Frontal cortex (tissue), 4 donors: Measurements from ENCODE around the gene MAPK14. TPM values are rescaled to one million over a fixed set of nuclear protein-coding genes. Genes with fewer than 3 reads are reported as not detected.

Source experiments
- DNase-seq, 2 donors: peaks; one replicate each; pipeline ENCODE4 v3.0.0; 2012; ENCODE audit warnings: low spot score in 2 of 2
- FAIRE-seq: peaks from 2 replicates; lab custom pipeline; 2012; peaks lifted over from hg19 to GRCh38; lab: Jason Lieb, UNC
- total RNA-seq: library from RNA; depleted of rRNA; stranded (reverse); fragments of >200 nt; gene quantifications from one replicate; pipeline ENCODE4 v1.2.3, GENCODE V29; 2014
- donor health status: control.
- donor health status: control.
- donor health status: control.

Gene MAPK14
- total RNA-seq, 1 donor from 2014 or later = 34.2 TPM

- FAIRE-seq (no peak), DNase-seq (no peak)
These were observed 6.3 kb downstream of the MAPK14 start for GRCh38 chr6:36033935-36034334.

- FAIRE-seq = no peak
These were observed 6.8 kb downstream of the MAPK14 start for GRCh38 chr6:36034441-36034840.

GRCh38 chr6:36035225-36035624, 7.6 kb downstream of the MAPK14 start:
- DNase-seq (no peak), FAIRE-seq (no peak)

More at GRCh38 chr6:36034441-36034840, 6.8 kb downstream of the MAPK14 start:
- DNase-seq = no peak

GRCh38 chr6:36038120-36038876, 10.7 kb downstream of the MAPK14 start:
- DNase-seq (no peak), FAIRE-seq (no peak)

- FAIRE-seq (no peak), DNase-seq (no peak)
These were observed 11.5 kb downstream of the MAPK14 start for GRCh38 chr6:36039112-36039511.

- no peak for FAIRE-seq
These were observed 13.3 kb downstream of the MAPK14 start for GRCh38 chr6:36040958-36041357.

GRCh38 chr6:36042618-36043260, 15.1 kb downstream of the MAPK14 start:
- no peak for DNase-seq
- no peak for FAIRE-seq

More at GRCh38 chr6:36040958-36041357, 13.3 kb downstream of the MAPK14 start:
- DNase-seq = no peak

GRCh38 chr6:36049582-36049981, 22.0 kb downstream of the MAPK14 start:
- no peak for FAIRE-seq
- DNase-seq = no peak

- no peak for DNase-seq
- FAIRE-seq = no peak
These were observed 22.7 kb downstream of the MAPK14 start for GRCh38 chr6:36050305-36050704.

- DNase-seq (no peak), FAIRE-seq (no peak)
These were observed 23.5 kb downstream of the MAPK14 start for GRCh38 chr6:36050947-36051710.

- FAIRE-seq (no peak), DNase-seq (no peak)
These were observed 24.5 kb downstream of the MAPK14 start for GRCh38 chr6:36052097-36052496.

GRCh38 chr6:36053878-36054277, 26.3 kb downstream of the MAPK14 start:
- no peak for FAIRE-seq
- DNase-seq = no peak

- FAIRE-seq = no peak
- no peak for DNase-seq
These were observed 26.8 kb downstream of the MAPK14 start for GRCh38 chr6:36054415-36054814.

- DNase-seq (no peak), FAIRE-seq (no peak)
These were observed 27.3 kb downstream of the MAPK14 start for GRCh38 chr6:36054956-36055355.

- DNase-seq = no peak
- FAIRE-seq = no peak
These were observed 28.6 kb downstream of the MAPK14 start for GRCh38 chr6:36056178-36056577.

GRCh38 chr6:36061236-36061635, 33.6 kb downstream of the MAPK14 start:
- FAIRE-seq = no peak
- DNase-seq = no peak

- no peak for FAIRE-seq
- no peak for DNase-seq
These were observed 34.6 kb downstream of the MAPK14 start for GRCh38 chr6:36062247-36062646.

- no peak for FAIRE-seq
- DNase-seq = no peak
These were observed 35.9 kb downstream of the MAPK14 start for GRCh38 chr6:36063318-36064060.

- no peak for FAIRE-seq
- DNase-seq = no peak
These were observed 37.3 kb downstream of the MAPK14 start for GRCh38 chr6:36064770-36065396.

GRCh38 chr6:36065916-36066315, 38.3 kb downstream of the MAPK14 start:
- DNase-seq (no peak), FAIRE-seq (no peak)
